Retina (tissue), 1 donor: ENCODE measurements around the gene KRTAP20-2.

ENCODE experiments used
- DNase-seq: peaks from one replicate; pipeline ENCODE4 v3.0.0-alpha.2; 2016

KRTAP20-2 gene

DNA sequence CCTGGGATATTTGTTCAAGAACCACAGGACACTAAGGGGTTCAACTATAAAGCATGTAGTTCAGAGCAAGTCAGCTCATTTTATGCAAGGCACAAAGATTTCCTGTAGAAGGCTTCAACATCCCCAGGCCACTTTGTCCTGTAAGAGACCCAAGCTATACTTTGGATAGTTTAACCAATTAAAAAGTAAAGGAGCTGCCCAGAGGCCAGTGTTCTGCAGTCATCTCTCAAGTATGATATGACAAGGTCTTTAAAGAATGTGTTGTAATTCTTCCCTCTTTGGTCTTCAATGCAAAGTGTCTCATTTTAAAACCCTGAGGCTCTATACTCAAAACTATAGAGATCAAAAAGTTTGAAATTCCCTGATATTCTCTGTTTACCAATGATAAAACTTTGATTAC lies 41.7 kb downstream of the KRTAP20-2 start:
- DNase-seq = no peak

DNA sequence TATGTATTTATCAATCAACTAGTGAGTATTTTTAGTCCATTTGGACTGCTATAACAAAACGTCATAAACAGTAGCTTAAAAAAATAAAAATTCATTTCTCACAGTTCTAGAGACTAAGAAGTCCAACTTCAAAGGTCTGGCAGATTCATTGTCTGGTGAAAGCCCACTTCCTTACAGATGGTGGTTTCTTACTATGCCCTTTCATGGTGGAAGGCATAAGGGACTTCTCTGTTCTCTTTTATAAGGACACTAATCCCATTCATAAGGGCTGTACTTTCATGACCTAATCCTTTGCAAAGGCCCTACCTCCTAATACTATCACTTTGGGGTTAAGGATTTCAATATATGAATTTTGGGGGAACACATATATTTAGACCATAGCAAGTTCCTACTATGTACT lies 45.6 kb downstream of the KRTAP20-2 start:
- no peak for DNase-seq

- DNase-seq = no peak
Observed at GRCh38 chr21:30684506-30684905, 49.5 kb downstream of the KRTAP20-2 start.
